Transverse colon (tissue), 4 donors: ENCODE data around the gene ROR1. TPM values are rescaled to one million over a fixed set of nuclear protein-coding genes. Genes with fewer than 3 reads are reported as not detected.
A peak's percentile ranks its signal among the peaks of the same experiment; 100 is the strongest.

Source experiments
- DNase-seq: peaks from one replicate; pipeline ENCODE4 v3.0.0-alpha.2; 2019
- H3K27ac ChIP-seq, 4 donors: fragments of 200-600 bp; sonication (generic); 2 replicates each; pipeline ENCODE4 v1.5.1; 2016 to 2018; ENCODE audit warnings: inconsistent platforms in 4 of 4
- H3K27me3 ChIP-seq: fragments of 200-600 bp; sonication (generic); 2 replicates; pipeline ENCODE4 v1.5.1; 2017; ENCODE audit warnings: inconsistent platforms
- H3K36me3 ChIP-seq, 4 donors: fragments of 200-600 bp; sonication (generic); 2 replicates each; pipeline ENCODE4 v1.5.1; 2017 to 2019; ENCODE audit warnings: inconsistent platforms in 4 of 4
- H3K4me1 ChIP-seq, 4 donors: fragments of 200-600 bp; sonication (generic); 2 replicates each; pipeline ENCODE4 v1.5.1; 2017 to 2020; ENCODE audit warnings: inconsistent platforms in 4 of 4
- H3K4me3 ChIP-seq, 4 donors: fragments of 200-600 bp; sonication (generic); 1 replicate in 1 of 4; 2 replicates in 3 of 4; pipeline versions ENCODE4 v1.5.1 to v1.6.1; 2017 to 2019; ENCODE audit warnings: inconsistent platforms in 4 of 4
- H3K9me3 ChIP-seq, 2 donors: fragments of 200-600 bp; sonication (generic); 2 replicates each; pipeline ENCODE4 v1.5.1; 2017 to 2019; ENCODE audit warnings: inconsistent platforms in 2 of 2
- EP300 ChIP-seq: sonication (generic); formaldehyde crosslinking; IDR thresholded peaks from one replicate; pipeline ENCODE4 v1.6.1; 2017; ENCODE audit warnings: antibody characterized with exemption, low read depth
- POLR2A ChIP-seq: fragments of 450-650 bp; IDR thresholded peaks from one replicate; pipeline ENCODE4 v1.6.1; 2016; ENCODE audit warnings: antibody characterized with exemption, mild to moderate bottlenecking, moderate library complexity
- POLR2AphosphoS5 ChIP-seq, 3 donors: sonication (generic); formaldehyde crosslinking; IDR thresholded peaks; one replicate each; pipeline ENCODE4 v1.6.1; 2016; ENCODE audit warnings: antibody characterized with exemption in 3 of 3
- WGBS, 2 donors: methylation state at CpG; one replicate each; pipeline ENCODE4 v1.1.5; 2018; ENCODE audit warnings: low coverage in 1 of 2; 5-methylcytosine and 5-hydroxymethylcytosine counted together
- in situ Hi-C, 4 donors: fragments of 200-750 bp; cut with MboI; loops; one replicate each; pipeline versions ENCODE4 v1.15.0 to v1.15.1; 2017; ENCODE audit warnings: low sequenced_read_pairs in 3 of 4, low pct_ligation_motif_present in 1 of 4, low pct_unique_long_range_greater_than_20kb in 1 of 4
- intact Hi-C: fragments of 100-400 bp; cut with DNase I; formaldehyde crosslinking; loops from one replicate; pipeline ENCODE4 v1.15.1; 2023; ENCODE audit warnings: low total_unique reads
- total RNA-seq, 4 donors: library from RNA; depleted of rRNA; stranded (reverse); fragments of >200 nt; gene quantifications; one replicate each; pipeline ENCODE4 v1.1.0, GENCODE V29; 2016
- TF ChIP-seq, protein P1 (sequence below), 5 experiments: fragments of 200-600 bp in 3 of 5; fragments of 450-650 bp in 2 of 5; sonication (generic) in 3 of 5; IDR thresholded peaks; 1 replicate in 2 of 5; 2 replicates in 3 of 5; pipeline ENCODE4 v1.5.1; 2016 to 2017; ENCODE audit warnings: antibody characterized with exemption in 5 of 5, inconsistent platforms in 3 of 5, mild to moderate bottlenecking in 2 of 5, moderate library complexity in 1 of 5

The ROR1 gene
- total RNA-seq, 4 donors from 2014 or later: 3.0 to 6.7 (median 4.6) TPM

DNA sequence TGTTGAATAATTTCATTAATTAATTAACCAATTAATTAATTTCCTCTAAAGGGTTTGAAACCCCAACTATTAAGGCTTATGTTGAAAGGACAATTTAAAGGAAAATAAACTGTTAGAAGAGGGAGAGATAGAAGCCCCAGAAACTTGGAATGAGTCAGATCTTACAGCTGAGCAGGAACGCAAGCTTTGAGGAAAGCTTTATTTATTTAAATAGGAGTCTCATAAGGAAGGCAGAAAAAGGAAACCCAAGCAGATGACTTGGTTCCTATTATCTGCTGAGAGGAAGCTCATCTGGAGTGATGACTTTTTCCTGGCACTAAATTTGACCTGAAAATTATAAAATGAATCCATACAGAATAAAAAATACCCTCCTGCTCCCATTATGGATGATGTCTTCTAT is 105.1 kb downstream of the ROR1 start:
- WGBS, 2 donors: 6 to 60% methylated on average over 1 of the region's 1 CpG
- Histone ChIP-seq H3K36me3 (no peaks in the 10 kb centered on the region), H3K4me3 (no peak overlapping the region), H3K4me1 (peaks cover 0 to 13% (median 7%) of the 10 kb centered on the region in 4 donors), H3K9me3 (no peaks in the 10 kb centered on the region), H3K27me3 (no peaks in the 10 kb centered on the region), H3K27ac (no peak overlapping the region)
- in situ Hi-C loops (no loop called here), intact Hi-C loops (no loop called here)
- TF ChIP-seq POLR2AphosphoS5 (IDR thresholded peaks at IDR 0.05) (no peak), EP300 (no peak), POLR2A (no peak)
- TF ChIP-seq, protein P1, sequence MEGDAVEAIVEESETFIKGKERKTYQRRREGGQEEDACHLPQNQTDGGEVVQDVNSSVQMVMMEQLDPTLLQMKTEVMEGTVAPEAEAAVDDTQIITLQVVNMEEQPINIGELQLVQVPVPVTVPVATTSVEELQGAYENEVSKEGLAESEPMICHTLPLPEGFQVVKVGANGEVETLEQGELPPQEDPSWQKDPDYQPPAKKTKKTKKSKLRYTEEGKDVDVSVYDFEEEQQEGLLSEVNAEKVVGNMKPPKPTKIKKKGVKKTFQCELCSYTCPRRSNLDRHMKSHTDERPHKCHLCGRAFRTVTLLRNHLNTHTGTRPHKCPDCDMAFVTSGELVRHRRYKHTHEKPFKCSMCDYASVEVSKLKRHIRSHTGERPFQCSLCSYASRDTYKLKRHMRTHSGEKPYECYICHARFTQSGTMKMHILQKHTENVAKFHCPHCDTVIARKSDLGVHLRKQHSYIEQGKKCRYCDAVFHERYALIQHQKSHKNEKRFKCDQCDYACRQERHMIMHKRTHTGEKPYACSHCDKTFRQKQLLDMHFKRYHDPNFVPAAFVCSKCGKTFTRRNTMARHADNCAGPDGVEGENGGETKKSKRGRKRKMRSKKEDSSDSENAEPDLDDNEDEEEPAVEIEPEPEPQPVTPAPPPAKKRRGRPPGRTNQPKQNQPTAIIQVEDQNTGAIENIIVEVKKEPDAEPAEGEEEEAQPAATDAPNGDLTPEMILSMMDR (IDR thresholded peaks at IDR 0.05): no peak
- no peak for DNase-seq

DNA sequence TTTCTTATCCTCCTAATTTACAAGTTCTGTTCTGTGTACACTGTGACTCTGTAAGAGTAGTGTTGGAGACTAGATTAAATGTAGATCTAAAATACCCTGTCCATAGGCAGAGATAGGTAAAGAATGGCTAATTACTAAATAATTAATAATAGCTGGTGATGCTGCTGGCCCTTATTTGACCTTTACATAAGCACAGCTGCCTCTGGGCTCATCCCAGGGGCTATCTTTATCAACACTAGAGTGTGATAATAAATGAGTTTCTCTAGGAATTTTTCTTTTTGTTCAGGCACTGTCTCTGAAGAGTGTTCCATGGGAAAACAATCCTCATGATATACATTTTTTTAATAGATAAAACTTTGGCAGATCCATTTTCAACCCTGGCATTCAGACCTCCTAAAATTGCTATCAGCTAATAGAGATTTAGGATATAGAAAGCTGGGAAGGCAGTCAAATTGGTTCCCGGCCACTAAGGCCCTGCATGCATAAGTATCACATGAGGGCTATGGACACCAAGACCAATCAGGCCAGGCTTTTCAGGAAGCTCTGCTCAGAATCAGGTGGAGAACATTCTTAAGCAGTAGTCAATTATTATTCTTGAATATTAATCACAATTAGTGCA is 107.2 kb downstream of the ROR1 start:
- no peaks in the 10 kb centered on the region for H3K27me3 ChIP-seq
- no peaks in the 10 kb centered on the region for H3K36me3 ChIP-seq
- H3K9me3 ChIP-seq: no peaks in the 10 kb centered on the region
- H3K4me1 ChIP-seq: no peaks in the 10 kb centered on the region
- TF ChIP-seq, protein P1 (IDR thresholded peaks at IDR 0.05): no peak
- TF ChIP-seq POLR2AphosphoS5 (IDR thresholded peaks at IDR 0.05) (no peak), EP300 (no peak), POLR2A (no peak)
- intact Hi-C loops: no loop called here
- 89% methylated on average over 1 of the region's 1 CpG; no CpG with 5 or more reads in 1 of the 2 donors for WGBS, 2 donors
- H3K27ac ChIP-seq: no peak overlapping the region
- H3K4me3 ChIP-seq: no peak overlapping the region
- in situ Hi-C loops: no loop called here
- no peak for DNase-seq

DNA sequence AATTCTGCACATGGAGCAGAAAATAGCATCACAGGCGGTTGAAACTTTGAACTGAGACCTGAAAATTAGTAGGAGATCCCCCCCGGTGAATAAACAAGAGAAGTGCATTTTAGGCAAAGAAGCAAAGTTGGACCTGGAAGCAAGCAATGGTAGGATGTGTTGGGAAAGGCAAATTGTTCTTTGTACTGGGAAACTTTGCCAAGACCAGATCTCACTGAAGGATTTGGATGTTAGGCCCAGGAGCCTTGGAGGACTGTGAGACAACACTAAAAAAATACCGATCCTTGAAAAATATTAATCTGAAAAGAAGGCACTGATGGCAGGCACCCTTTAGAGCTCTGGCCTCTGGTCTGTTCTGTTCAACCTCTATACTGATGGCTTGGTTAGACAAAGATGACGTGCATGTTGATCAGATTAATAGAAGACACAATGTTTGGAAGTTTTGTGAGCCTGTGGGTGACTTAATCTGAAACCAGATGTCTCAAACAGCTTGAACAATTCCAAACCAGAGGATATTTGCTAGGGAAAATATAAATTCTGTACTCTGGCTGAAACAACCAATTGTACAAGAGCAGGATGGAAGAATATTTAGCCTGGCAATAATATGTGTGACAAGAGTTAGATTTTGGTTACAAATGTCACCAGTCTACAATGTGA is 108.4 kb downstream of the ROR1 start:
- DNase-seq: no peak
- no peaks in the 10 kb centered on the region for H3K36me3 ChIP-seq
- intact Hi-C loops: no loop called here
- 68 to 90% methylated on average over 3 to 4 of the region's 4 CpGs for WGBS, 2 donors
- in situ Hi-C loops: no loop called here
- H3K27me3 ChIP-seq: no peaks in the 10 kb centered on the region
- TF ChIP-seq, protein P1 (IDR thresholded peaks at IDR 0.05): no peak
- TF ChIP-seq EP300 (no peak), POLR2AphosphoS5 (IDR thresholded peaks at IDR 0.05) (no peak), POLR2A (no peak)
- no peak overlapping the region for H3K4me3 ChIP-seq
- H3K4me1 ChIP-seq: no peaks in the 10 kb centered on the region
- peak overlapping the region in 3 of 4 donors; percentile 2 to 21 (median 4) for H3K27ac ChIP-seq
- H3K9me3 ChIP-seq: no peaks in the 10 kb centered on the region

DNA sequence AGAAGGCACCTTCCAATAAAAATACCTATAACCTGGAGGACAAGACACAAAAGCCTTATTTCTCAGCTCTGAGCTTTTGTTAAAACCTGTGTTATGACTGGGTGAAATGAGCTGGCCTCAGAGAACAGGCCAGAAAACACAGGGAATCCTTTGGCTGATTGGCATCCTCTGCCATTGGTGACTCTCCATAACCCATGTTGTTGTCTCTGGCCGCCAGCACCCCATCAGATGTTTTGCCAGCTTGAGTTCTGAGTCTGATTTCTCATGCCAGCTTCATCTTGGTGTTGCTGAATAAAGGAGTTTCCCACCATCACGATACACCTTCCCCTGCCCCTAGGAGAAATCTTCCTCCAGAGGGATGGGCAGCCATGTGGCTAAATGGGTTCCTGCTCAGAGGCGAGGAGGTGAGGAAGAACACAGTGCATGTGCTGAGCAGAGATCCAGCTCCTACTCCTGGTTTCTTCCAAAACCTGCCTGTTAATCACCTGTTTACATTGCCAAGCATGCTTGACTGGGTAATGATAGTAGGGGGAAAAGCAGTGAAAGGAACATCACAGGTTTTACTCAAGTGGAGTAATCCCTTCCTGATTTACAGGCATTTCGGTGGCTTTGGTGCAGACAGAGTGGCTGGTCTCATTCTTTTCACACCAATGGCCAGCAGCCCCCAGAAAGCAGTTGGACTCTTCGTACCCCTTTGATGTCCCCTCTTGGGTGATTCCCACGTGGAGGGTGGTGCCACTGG is 109.8 kb downstream of the ROR1 start:
- Histone ChIP-seq H3K4me1 (no peaks in the 10 kb centered on the region), H3K27ac (no peak overlapping the region)
- intact Hi-C loops: no loop called here

More for the DNA sequence above, 109.8 kb downstream of the ROR1 start:
- Histone ChIP-seq H3K36me3 (no peaks in the 10 kb centered on the region), H3K4me3 (no peak overlapping the region), H3K27me3 (no peaks in the 10 kb centered on the region), H3K9me3 (no peaks in the 10 kb centered on the region)
- 80% methylated on average over 6 of the region's 6 CpGs; no CpG with 5 or more reads in 1 of the 2 donors for WGBS, 2 donors
- in situ Hi-C loops: no loop called here
- TF ChIP-seq, protein P1 (IDR thresholded peaks at IDR 0.05): no peak
- TF ChIP-seq POLR2A (no peak), EP300 (no peak), POLR2AphosphoS5 (IDR thresholded peaks at IDR 0.05) (no peak)
- no peak for DNase-seq
